D341Med (cell line): Measurements from ENCODE around the gene SUSD1.
A peak's percentile ranks its signal among the peaks of the same experiment; 100 is the strongest.
"Not testable (repeated sequence)": the region's sequence is repeated elsewhere in the genome, so short reads cannot be mapped to it uniquely, and the experiment has no call there.

Experiments used
- DNase-seq: peaks from one replicate; pipeline ENCODE4 v3.0.0; 2012; ENCODE audit warnings: low spot score

The SUSD1 gene

DNA sequence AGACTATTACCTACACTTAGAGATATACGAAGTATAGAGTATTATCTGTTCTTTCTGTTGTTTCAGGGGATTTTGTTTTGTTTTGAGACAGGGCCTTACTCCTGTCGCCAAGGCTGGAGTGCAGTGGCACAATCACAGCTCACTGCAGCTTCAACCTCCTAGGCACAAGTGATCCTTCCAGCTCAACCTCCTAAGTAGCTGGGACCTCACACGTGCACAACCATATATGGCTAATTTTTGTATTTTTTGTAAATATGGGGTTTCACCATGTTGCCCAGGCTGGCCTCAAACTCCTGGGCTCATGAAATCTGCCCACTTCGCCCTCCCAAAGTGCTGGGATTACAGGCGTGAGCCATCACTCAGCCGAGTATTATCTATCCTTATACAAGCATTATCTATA is 45.9 kb downstream of the SUSD1 start:
- no peak for DNase-seq

DNA sequence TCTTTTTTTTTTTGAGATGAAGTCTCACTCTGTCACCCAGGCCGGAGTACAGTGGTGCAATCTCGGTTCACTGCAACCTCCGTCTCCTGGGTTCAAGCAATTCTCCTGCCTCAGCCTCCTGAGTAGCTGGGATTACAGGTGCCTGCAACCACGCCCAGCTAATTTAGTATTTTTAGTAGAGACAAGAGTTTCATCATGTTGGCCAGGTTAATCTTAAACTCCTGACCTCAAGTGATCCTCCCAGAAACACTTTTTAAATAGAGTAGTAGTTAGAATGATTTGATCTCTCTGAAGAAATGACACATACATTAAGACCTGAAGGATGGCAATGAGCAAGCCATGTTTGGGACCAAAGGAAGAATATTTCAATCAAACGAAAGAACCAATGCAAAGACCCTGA is 46.7 kb downstream of the SUSD1 start:
- DNase-seq: not testable (repeated sequence)

DNA sequence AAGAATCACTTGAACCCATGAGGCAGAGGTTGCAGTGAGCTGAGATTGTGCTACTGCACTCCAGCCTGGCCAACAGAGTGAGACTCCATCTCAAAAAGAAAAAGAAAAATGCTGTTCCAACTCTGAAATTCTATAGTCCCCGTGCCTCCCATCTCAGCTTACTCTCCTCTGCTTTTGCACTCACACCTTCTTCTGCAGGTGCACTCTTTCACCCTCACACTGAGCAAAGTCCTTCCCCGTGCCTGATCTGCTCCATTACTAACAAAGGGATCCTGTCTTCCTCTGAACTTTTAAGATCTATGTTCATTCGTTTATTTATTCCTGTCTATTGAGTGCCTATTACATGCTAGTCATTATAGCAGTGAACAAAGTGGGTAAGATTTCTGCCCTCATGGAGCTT is 47.8 kb downstream of the SUSD1 start:
- DNase-seq: no peak

DNA sequence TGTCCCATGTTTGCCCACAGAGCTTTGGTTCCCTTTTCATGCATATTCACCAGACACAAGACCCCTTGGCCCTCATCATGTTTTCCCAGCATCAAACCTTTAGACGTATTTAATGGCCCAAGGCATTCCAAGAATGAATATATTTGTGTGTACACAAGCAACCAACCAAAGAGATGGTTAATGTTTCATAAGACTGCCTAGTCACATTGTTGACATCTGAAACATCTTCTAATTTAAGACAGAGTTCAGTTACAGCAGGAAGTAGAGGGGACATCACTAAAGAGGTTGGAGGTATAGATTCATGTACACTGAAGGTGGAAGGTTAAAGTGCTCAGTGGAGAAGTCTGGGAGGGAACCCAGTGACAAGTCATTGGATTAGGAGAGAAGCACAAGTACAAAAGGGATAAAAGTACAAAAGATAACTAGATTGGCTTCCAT is 49.1 kb downstream of the SUSD1 start:
- no peak for DNase-seq

DNA sequence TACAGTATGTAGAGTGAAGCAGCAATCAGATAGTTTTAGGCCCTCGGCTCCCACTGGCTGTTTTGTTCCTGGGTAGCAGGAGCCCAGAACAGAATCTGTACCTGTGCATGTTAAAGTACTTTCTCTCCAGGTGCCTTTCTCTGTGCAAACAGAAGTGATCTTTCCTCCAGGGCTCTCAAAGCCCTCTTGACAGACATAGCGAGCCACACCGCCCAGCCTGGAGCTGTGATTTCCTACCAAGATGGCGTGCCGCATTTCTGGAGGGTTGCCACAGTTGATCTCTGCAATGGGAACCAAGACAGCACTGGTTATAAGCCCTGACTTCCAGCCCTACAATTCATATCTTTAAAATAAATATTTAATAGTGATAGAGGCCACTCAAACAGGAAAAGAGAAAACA is 50.9 kb downstream of the SUSD1 start:
- DNase-seq: no peak

DNA sequence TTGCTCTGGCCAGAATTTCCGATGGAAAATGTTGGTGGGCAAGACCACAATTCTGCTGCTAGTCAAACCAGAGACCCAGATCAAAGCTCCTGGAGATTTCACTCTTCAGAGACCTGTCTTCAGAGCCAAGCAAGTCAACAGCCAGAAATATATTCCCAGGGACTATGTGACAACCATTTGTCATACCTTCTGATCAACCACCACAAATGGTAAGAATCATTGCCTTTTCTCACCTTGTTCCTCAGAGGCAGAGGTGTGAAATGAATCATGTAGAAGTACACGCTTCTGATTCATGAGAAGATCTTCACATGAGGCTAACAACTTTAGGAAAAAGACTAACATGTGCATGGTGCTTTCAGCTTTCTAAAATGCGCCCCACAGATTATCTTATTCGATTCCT is 53.5 kb downstream of the SUSD1 start:
- no peak for DNase-seq

DNA sequence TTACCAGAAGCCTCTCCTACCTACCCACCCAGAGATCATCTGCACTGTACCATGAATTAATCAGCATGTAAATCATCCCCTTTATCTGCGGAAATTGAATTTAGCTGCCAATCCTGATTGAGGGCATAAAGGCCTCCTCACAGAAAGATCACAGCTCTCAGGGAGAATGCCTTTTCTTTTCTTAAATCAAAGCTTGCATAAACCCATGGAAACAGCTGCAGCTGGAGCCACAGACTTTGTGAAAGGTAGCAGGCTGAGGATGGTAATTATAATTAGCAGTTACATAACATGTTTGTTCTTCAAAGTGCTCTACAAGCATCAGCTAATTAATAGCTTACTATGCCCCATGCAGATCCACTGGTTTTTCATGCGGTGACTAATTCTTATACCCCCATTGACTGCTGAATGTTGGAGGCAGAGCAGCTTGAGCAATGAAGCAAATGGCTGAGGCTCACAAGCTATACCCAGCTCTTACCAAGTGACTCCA is 54.6 kb downstream of the SUSD1 start:
- DNase-seq: peak; percentile 37

DNA sequence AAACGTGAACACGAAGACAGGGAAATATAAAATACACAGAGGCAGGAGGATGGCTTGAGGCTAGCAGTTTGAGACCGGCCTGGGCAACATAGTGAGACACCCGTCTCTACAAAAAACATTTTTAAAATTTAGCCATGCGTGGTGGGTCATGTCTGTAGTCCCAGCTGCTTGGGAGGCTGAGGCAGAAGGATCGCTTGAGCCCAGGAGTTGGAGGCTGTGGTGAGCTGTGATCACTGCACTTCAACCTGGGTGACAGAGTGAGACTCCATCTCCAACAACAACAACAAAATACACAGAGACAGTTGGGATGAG is 55.1 kb downstream of the SUSD1 start:
- no peak for DNase-seq

DNA sequence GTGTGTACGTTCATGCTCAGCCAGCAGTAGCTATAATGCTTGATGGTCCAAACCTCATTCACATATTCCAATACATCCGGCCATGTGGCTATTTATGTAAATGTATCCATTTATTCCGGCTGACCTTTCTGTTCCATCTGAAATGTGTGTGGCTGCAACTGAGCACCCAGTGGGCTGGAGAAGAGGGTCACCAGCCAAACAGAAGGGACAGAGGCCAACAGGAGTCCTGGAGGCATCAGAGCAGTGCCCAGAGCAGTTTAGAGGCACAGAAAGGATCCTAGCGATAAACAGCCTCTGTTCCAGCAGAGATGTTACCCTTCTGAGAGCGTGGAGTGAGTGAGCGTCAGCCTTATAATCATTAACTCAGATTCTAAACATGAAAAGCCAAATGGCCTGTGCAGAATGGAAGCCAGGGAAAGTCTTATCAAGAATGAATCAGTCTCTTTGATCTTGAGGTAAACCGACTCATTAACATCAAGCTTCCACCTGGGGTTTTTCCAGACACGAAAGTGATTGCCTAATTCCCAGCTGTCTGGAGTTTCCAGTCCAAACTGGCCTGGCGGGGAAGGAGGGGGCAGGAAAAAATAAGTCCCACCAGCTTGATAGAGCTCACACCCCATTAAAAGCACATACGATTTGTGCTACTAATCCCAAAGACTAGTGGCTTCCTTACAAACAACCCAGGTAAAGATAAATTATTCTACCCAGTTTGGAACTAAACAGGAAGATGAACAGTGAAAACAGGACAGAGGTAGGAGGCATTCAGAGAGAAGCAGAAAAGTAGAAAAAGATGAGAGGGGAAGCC is 55.7 kb downstream of the SUSD1 start:
- no peak for DNase-seq

DNA sequence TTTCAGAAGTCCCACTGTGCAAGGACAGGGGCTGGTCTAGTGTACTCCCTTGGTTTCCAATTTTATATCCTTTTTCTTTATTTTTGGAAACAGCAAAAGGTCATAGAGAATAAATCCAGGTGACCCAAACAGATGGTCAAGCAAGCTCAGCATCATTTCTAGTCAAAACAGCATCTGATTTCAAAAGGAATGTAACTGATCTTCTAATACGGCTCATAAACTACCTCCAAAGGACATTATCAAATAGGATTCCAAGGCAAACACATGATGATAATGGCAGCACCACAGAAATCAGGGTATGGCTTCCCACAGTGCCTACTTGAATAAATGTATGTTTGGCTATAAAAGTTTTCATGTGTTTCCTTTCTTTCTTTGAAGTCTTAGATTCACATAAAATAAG is 57.1 kb downstream of the SUSD1 start:
- DNase-seq: no peak

DNA sequence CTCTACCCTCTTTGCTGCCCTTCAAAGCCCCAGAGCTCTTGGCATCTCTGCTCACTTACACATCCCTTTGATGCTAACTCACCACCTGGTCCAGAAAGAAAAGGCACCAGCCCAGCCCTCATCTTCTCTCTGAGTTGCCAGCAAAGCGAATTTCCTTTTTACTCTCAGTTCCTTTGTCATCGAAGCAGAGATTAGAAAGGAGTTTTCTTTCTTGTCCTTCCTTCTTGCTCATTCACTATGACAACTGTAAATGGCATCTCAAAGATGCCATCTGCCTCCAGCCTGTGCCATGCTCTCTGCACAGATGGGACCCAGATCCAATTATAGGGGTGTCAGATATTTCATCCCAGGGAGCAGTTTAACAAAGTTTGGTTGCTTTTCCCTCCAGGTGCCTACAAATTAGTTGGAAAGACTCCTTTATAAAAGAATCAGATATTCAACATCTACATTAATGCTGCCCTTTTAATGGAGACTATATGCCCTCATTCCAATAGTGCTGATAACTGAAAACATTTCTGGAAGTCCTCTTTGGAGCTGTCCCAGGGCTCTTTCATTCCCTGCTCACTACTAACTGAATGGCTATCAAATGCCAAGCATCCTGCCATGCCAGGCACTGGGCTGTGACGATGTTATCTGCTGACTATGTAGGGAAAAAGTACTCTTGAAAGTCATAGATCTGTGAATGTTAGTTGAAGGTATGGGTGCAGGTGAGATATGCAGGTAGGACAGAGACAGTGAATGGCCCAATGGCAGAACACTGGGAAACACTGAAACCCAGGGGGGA is 58.9 kb downstream of the SUSD1 start:
- no peak for DNase-seq

DNA sequence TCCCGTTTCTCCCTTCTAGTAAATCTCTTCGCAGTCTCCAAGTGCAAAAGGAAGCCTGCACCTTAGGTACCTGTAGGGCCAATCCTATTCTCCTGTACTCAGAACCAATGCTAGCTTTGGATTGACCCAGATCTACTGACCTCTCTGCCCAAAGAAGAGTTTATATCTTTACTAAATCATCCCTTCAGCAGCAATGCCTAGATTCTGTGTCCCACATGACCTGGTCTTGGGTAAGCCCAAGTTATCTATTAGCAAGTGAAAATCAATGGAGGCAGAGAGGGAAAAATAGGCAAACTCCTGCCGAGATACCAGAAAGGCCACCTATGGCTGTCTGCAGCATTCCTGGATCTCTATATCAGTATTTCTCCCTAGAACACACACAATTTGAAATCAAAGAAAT is 60.0 kb downstream of the SUSD1 start:
- DNase-seq: no peak

DNA sequence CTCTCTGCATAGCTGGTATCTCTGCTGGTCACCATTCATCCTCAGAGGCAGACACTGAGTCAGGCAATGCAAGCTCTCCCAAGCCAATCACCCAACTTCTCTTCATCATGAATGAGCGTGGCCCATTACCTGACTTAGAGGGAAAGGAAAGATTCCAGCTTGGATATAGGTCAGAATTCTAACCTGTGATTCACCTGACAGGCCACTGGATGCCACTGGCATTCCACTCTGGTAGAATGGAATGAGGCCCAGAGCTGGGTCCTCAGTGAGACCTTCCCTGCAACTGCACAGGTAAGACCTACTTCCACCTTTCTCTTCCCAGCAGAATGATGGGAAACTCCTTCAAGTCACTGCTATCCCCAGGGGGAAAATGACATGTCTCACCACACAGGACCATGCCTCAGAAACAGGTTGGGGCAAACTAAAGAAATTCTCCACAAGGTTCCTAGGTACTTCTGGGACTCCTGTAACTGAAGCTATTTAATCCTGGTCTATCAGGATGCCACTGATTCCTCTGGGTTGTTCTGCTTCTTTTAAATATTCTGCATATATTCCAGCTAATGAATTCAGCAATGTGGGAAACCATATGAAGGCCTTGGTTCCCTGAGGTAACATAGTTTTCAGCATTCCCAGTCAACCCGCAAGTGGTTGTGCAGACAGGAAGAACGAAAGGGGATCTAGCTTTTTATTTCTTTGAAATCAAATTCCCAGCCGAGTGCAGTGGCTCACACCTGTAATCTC is 62.0 kb downstream of the SUSD1 start:
- DNase-seq: peak; percentile 52

DNA sequence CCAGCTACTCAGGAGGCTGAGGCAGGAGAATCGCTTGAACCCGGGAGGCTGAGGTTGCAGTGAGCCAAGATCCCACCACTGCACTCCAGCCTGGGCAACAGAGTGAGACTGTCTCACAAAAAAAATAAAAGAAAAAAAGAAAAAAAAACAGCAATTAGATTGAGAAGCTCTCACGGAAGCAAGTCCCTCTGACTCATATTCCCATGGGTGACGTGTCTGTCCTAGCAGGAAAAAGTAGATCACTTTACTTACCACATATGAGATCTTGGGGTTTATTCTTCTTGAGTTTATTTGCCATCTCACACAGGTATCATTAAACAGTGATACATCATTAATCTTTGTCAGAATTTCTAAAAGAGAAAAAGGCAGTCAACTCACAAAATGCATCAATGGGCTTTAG is 62.6 kb downstream of the SUSD1 start:
- no peak for DNase-seq

DNA sequence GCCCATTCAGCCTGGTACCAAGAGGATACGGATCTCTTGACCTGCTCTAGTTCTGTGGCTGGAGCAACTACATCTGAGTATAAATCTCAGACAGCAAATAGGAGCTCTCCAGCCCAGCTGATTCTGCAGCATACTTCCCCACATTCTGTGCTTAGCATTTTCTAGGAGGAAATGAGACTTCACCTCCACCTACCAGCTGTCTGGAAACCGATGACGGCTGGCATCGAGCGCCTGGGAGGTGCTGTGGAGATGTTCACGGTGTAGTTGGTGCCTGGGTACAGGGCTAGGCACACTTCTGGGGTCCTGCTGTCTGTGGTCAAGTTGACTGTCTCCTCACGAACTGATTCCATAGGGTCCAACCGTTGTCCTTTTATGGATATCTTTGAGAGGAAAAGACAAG is 63.6 kb downstream of the SUSD1 start:
- no peak for DNase-seq

DNA sequence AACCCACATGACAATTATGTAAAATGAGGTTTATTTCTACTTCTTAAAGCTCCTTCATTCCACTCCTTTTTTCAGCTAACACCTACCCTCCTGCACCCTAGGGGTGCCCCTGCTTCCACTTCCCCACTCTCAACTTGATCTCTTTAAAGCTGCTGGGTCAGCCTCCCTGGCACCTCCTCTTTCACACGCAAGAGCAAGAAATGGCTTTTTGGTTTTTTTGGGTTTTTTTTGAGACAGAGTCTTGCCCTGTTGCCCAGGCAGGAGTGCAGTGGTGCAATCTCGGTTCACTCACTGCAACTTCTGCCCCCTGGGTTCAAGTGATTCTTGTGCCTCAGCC is 64.4 kb downstream of the SUSD1 start:
- DNase-seq: no peak

DNA sequence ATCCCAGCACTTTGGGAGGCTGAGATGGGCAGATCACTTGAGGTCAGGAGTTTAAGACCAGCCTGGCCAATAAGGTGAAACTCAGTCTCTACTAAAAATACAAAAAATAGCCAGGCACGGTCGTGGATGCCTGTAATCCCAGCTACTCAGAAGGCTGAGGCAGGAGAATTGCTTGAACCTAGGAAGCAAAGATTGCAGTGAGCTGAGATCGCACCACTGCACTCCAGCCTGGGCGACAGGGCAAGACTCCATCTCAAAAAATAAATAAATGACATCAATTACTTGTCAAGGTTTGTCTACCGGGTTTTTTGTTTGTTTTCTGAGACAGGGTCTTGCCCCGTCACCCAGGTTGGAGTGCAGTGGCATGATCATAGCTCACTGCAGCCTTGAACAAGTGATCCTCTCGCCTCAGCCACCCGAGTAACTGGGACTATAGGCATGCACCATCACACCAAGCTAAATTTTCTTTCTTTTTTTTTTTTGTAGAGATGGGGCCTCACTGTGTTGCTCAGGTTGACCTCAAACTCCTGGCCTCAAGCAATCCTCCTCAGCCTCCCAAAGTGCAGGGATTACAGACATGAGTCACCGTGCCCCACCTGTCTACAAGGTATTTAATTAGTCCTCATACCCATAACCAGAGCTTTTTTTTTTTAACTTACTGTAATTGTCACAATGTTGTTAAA is 64.9 kb downstream of the SUSD1 start:
- no peak for DNase-seq

DNA sequence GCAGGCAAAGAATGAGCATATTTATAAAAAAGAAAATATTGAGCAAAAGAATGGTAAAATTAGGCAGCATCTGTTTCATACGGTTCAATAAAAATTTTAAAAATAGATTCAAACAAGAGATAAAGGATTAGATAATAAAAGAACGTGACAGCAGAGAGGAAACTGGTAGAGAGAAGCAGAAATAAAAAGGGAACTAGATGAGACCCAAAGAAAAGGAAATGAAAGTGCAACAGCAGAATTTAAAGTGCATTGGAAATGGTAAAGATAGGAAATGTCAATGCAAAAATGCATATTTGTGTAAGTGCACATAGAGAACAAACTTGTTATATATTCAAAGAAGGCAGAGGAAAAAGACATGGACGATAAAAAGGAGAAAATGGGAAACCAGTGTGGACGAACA is 70.2 kb downstream of the SUSD1 start:
- no peak for DNase-seq

DNA sequence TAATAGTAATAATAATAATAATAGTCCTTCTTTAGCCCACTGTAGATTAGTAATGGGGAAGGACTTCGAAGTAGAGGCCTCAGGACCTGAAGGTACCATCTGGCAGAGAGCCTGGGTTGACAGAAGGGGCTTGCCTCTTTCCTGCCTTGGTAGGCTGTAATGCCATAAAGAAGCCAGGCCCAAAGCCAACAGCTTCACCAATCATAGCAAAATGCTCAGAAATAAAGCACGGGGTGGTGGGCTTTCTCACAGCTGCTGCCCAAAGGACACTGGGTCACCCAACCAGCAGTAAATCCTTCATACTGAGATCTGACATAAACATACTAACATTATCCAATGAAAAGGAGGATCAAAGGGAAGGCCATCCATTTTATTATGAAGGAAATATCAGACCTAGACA is 70.7 kb downstream of the SUSD1 start:
- no peak for DNase-seq

DNA sequence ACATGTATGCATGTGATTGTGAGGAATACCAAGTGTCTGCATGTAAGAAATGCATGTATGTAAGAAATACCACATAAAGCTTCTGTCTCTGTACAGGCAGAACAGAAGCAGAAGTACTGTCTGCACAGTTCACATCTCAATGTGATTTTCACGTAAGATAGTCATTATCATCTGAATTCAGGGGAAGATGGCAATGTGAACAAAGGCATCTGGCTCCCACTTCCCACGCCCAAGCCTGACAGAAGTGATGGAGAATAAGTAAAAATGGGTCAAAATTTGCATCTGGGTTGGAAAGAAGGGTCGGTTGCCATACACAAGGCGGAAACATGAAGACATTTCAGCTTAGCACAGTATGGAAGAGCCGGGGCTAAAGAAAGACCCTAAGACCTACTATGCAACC is 71.7 kb downstream of the SUSD1 start:
- DNase-seq: no peak

DNA sequence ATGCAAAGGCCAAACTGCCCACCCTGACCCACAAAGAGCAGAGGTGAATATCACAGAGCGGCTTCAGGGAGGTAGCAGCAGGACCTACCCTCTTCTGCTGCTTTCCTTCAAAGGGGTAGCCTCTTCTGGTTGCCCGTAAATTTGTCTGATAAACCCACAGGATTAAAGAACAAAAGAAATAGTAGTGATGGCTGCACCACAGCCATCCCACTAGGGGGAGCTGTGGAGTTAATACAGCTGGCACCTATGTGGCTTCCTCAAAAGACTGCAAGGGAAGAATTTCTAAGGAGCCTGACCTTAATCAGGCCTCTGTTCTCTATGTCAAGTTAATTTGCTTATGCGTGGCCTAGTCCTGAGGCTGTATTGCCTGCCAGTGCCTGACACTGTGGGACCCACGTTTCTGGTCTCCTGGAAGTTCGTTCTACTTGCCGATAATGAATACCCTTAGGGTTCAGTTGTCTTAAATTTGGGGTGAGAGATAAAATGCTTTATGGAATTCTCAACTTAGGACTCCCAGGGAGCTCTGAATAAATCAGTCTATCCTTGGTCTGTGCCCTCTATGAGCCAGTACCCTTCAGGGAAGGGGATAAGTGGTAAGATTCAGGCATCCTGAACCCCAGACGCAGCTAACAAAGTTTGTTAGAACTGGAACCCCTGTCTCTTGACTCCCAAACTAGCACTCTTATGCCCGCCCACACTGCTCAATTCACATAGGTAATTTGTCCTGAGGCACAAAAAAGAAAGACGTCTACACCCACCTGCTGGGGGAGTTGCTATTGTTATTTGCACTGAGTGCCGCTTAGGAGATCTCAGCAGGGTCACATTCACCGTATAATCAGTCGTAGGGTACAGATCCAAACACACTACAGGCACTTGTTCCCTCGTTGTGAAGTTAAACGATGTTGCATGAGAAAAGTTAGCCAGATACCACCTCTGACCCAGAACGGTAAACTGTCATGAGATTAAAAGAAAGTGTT is 77.1 kb downstream of the SUSD1 start:
- DNase-seq: peak; percentile 81
